ENCODE results near the gene MAN1A1. TPM values are rescaled to one million over a fixed set of nuclear protein-coding genes. Genes with fewer than 3 reads are reported as not detected.
"Not testable (repeated sequence)": the region's sequence is repeated elsewhere in the genome, so short reads cannot be mapped to it uniquely, and the experiment has no call there.

The MAN1A1 gene
- total RNA-seq, 2 donors from 2014 or later: 98.6 to 115 TPM

DNA sequence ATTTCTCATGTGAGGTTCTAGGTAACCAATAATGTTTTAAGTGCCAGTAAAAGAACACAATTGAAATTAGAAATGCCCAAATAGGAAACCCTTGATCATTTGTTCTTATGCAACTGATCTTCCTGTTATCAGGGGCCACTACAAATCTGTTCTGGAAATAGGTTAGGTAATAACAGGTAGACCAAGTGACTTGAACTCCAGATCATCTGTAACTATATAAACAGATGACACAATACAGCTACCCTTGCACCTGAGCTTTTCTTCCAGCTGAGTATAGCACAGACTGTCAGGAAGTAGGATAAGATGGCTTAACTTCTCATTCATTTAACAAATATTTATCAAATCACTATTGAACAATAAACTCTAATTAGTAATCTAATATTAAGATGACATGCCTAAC lies 52.5 kb downstream of the MAN1A1 start:
- Histone ChIP-seq H3K36me3 (no peaks in the 10 kb centered on the region), H3K27me3 (replicated peaks; ENCODE audit: insufficient read depth) (no peaks in the 10 kb centered on the region), H3K9me3 (no peaks in the 10 kb centered on the region), H3K4me1 (ENCODE audit: control insufficient read depth in 1 of 2, low read depth in 2 of 2) (peaks cover 0 to 18% of the 10 kb centered on the region in 2 donors), H3K27ac (no peak overlapping the region), H3K4me3 (no peak overlapping the region)
- TF ChIP-seq, protein P1, sequence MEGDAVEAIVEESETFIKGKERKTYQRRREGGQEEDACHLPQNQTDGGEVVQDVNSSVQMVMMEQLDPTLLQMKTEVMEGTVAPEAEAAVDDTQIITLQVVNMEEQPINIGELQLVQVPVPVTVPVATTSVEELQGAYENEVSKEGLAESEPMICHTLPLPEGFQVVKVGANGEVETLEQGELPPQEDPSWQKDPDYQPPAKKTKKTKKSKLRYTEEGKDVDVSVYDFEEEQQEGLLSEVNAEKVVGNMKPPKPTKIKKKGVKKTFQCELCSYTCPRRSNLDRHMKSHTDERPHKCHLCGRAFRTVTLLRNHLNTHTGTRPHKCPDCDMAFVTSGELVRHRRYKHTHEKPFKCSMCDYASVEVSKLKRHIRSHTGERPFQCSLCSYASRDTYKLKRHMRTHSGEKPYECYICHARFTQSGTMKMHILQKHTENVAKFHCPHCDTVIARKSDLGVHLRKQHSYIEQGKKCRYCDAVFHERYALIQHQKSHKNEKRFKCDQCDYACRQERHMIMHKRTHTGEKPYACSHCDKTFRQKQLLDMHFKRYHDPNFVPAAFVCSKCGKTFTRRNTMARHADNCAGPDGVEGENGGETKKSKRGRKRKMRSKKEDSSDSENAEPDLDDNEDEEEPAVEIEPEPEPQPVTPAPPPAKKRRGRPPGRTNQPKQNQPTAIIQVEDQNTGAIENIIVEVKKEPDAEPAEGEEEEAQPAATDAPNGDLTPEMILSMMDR (IDR thresholded peaks at IDR 0.05): no peak
- DNase-seq (ENCODE audit: low spot score) (no peak), ATAC-seq (ENCODE audit: insufficient number of reproducible peaks, low FRiP score, low read depth) (no peak)

DNA sequence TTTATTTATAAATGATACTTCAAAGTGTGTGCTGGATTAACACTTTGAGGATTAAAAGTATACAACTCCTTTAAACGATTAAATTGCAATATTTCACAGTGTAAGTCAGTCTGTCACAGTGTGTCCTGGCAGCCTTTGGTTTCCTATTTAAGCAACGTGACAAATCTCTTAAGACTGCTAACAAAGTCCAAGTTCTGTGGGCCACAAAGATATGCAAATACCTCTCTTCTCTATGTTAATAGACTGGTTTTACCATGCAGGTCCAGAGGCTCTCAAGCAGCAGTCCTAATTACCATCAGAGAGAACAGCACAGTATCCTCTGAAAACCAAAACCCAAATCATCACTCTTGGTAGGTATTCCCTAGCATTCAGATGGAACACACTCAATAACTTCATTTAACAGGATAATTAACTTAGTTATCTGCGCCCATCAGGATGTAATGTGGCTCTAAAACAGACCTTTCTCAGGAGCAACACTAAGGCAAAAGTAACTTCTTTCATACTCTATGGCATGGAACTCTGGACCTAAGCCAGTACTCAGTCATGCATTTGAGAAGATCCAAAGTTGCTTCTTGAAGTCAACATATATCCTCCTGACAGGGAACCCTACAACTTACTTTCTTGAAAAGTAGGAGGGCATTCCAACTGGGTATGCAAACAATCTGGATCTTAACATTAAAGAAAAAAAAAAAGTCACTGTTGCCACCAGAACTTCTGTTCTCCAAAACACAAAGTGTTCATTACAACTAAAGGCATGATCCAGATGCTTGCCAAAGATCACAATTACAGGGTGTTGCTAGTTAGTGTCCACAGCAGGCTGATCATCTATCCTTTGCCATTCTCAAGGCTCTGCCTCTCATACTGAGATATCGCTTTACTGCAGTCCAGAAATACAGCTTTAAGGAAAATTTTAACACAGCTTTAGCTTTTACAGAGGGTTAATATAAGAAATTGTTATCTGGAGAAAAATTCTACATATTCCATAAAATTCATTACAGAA lies 53.2 kb downstream of the MAN1A1 start:
- H3K9me3 ChIP-seq: no peaks in the 10 kb centered on the region
- H3K27ac ChIP-seq: peak overlapping the region in 1 of 2 donors; percentile 2
- TF ChIP-seq, protein P1 (IDR thresholded peaks at IDR 0.05): no peak
- no peak for ATAC-seq (ENCODE audit: insufficient number of reproducible peaks, low FRiP score, low read depth)
- H3K4me1 ChIP-seq (ENCODE audit: control insufficient read depth in 1 of 2, low read depth in 2 of 2): peaks cover 0 to 18% of the 10 kb centered on the region in 2 donors
- DNase-seq (ENCODE audit: low spot score): no peak
- H3K36me3 ChIP-seq: no peaks in the 10 kb centered on the region
- no peaks in the 10 kb centered on the region for H3K27me3 ChIP-seq (replicated peaks; ENCODE audit: insufficient read depth)
- peak overlapping the region; percentile 48 for H3K4me3 ChIP-seq

DNA sequence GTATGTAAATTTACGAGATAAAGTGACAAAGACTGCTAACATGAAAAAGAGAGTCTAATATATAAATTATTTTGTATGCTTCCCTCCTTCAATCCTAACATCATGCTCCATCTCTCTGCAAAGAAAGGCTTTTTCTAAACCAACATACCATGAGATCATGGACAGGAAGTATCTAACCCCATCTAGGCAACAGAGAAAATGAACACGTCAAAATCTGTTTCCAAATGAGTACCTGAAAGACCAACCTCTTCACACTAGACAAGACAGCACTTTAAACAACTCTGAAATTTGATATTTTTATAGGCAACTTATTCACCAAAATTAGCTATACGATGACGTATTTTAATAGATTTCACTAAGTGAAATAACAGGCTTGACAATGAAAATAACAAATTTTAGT lies 54.6 kb downstream of the MAN1A1 start:
- Histone ChIP-seq H3K27me3 (replicated peaks; ENCODE audit: insufficient read depth) (no peaks in the 10 kb centered on the region), H3K9me3 (no peaks in the 10 kb centered on the region), H3K4me3 (peak overlapping the region; percentile 48), H3K4me1 (ENCODE audit: control insufficient read depth in 1 of 2, low read depth in 2 of 2) (peaks cover 0 to 18% of the 10 kb centered on the region in 2 donors), H3K36me3 (no peaks in the 10 kb centered on the region), H3K27ac (no peak overlapping the region)
- no peak for ATAC-seq (ENCODE audit: insufficient number of reproducible peaks, low FRiP score, low read depth)
- TF ChIP-seq, protein P1 (IDR thresholded peaks at IDR 0.05): no peak
- no peak for DNase-seq (ENCODE audit: low spot score)

DNA sequence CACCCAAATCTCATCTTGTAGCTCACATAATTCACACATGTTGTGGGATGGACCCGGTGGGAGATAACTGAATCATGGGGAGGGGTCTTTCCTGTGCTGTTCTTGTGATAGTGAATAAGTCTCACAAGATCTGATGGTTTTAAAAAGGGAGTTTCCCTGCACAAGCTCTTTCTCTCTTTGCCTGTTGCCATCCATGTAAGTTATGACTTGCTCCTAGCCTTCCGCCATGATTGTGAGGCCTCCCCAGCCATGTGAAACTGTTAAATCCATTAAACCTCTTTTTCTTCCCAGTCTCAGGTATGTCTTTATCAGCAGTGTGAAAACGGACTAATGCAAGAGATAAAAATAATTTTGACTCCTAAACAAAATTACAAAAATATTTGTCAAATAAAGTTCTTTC lies 58.5 kb downstream of the MAN1A1 start:
- DNase-seq (ENCODE audit: low spot score); H3K4me3 ChIP-seq; H3K4me1 ChIP-seq (ENCODE audit: control insufficient read depth in 1 of 2, low read depth in 2 of 2); H3K27me3 ChIP-seq (replicated peaks; ENCODE audit: insufficient read depth); H3K9me3 ChIP-seq; H3K27ac ChIP-seq; ATAC-seq (ENCODE audit: insufficient number of reproducible peaks, low FRiP score, low read depth); H3K36me3 ChIP-seq: not testable (repeated sequence)

DNA sequence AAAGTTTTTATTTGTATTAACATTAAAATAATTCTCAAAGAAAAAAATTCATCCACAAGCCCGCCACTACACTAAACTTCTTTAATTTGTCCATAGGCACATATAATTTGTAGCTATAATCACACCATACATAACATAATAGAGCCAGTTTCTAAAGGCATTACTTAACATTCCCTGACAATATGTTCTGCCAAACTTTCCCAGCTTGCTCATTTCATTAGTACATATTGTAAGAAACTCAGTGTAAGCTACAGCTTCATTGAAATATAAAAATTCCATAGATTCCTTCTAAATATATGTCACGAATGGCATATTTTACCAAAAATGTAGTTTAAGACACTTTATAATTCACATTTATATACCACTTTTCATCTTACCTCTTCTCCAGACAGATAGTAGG lies 59.3 kb downstream of the MAN1A1 start:
- H3K36me3 ChIP-seq: no peaks in the 10 kb centered on the region
- H3K27me3 ChIP-seq (replicated peaks; ENCODE audit: insufficient read depth): no peaks in the 10 kb centered on the region
- H3K9me3 ChIP-seq: no peaks in the 10 kb centered on the region
- H3K4me1 ChIP-seq (ENCODE audit: control insufficient read depth in 1 of 2, low read depth in 2 of 2): no peaks in the 10 kb centered on the region
- no peak for DNase-seq (ENCODE audit: low spot score)
- ATAC-seq (ENCODE audit: insufficient number of reproducible peaks, low FRiP score, low read depth): no peak
- no peak overlapping the region for H3K27ac ChIP-seq
- no peak overlapping the region for H3K4me3 ChIP-seq
- TF ChIP-seq, protein P1 (IDR thresholded peaks at IDR 0.05): no peak
